ENCODE results near the gene CDH26.

The CDH26 gene

GRCh38 chr20:59988141-59988540, 29.9 kb downstream of the CDH26 start:
- Histone ChIP-seq H3K79me2 (ENCODE audit: insufficient read depth, low read length) (no peaks in the 10 kb centered on the region), H3K27ac (ENCODE audit: low read length) (no peak overlapping the region), H4K20me1 (ENCODE audit: insufficient read depth, low read length) (no peaks in the 10 kb centered on the region), H3K4me2 (ENCODE audit: insufficient read depth, low read length) (no peak overlapping the region), H3K36me3 (ENCODE audit: insufficient read depth, low read length) (no peaks in the 10 kb centered on the region), H3K4me3 (ENCODE audit: low read depth in 1 of 2, low read length in 2 of 2) (no peak overlapping the region), H3K4me1 (ENCODE audit: insufficient read depth, low read length) (0 out of 2 replicates have a peak, but pooled peaks cover 6% of the 10 kb centered on the region), H3K27me3 (ENCODE audit: insufficient read depth, low read length, poor library complexity) (no peaks in the 10 kb centered on the region), H3K9ac (ENCODE audit: low read depth, low read length) (no peak overlapping the region), H2AFZ (ENCODE audit: low read depth, low read length) (no peak overlapping the region), H3K9me3 (ENCODE audit: insufficient read depth, low read length, severe bottlenecking) (no peaks in the 10 kb centered on the region)
- TF ChIP-seq EZH2 (IDR thresholded peaks at IDR 0.05; ENCODE audit: borderline replicate concordance, low read depth, low read length, severe bottlenecking), result no peak
- no peak for TF ChIP-seq CTCF (IDR thresholded peaks at IDR 0.05; ENCODE audit: borderline replicate concordance, extremely low read depth, low read length, poor library complexity, severe bottlenecking)
- no peak for ATAC-seq (ENCODE audit: insufficient read depth, low read depth)
- DNase-seq, result no peak

- Histone ChIP-seq H3K4me2 (ENCODE audit: insufficient read depth, low read length) (no peak overlapping the region), H4K20me1 (ENCODE audit: insufficient read depth, low read length) (no peaks in the 10 kb centered on the region), H3K36me3 (ENCODE audit: insufficient read depth, low read length) (no peaks in the 10 kb centered on the region), H2AFZ (ENCODE audit: low read depth, low read length) (no peak overlapping the region), H3K79me2 (ENCODE audit: insufficient read depth, low read length) (no peaks in the 10 kb centered on the region), H3K9me3 (ENCODE audit: insufficient read depth, low read length, severe bottlenecking) (no peaks in the 10 kb centered on the region), H3K27me3 (ENCODE audit: insufficient read depth, low read length, poor library complexity) (no peaks in the 10 kb centered on the region), H3K27ac (ENCODE audit: low read length) (no peak overlapping the region), H3K9ac (ENCODE audit: low read depth, low read length) (no peak overlapping the region), H3K4me1 (ENCODE audit: insufficient read depth, low read length) (0 out of 2 replicates have a peak, but pooled peaks cover 6% of the 10 kb centered on the region), H3K4me3 (ENCODE audit: low read depth in 1 of 2, low read length in 2 of 2) (no peak overlapping the region)
- ATAC-seq (ENCODE audit: insufficient read depth, low read depth) (peak; percentile 37; the same call in 1 of the 3 replicates), DNase-seq (no peak)
- TF ChIP-seq EZH2 (IDR thresholded peaks at IDR 0.05; ENCODE audit: borderline replicate concordance, low read depth, low read length, severe bottlenecking), result no peak
- peak; percentile 56 for TF ChIP-seq CTCF (IDR thresholded peaks at IDR 0.05; ENCODE audit: borderline replicate concordance, extremely low read depth, low read length, poor library complexity, severe bottlenecking)
Observed at GRCh38 chr20:59992526-59993084, 34.4 kb downstream of the CDH26 start.

- Histone ChIP-seq H3K4me3 (ENCODE audit: low read depth in 1 of 2, low read length in 2 of 2) (no peak overlapping the region), H3K4me2 (ENCODE audit: insufficient read depth, low read length) (no peak overlapping the region)
Observed at GRCh38 chr20:59993736-59994430, 35.7 kb downstream of the CDH26 start.

More at GRCh38 chr20:59993736-59994430, 35.7 kb downstream of the CDH26 start:
- DNase-seq (no peak), ATAC-seq (ENCODE audit: insufficient read depth, low read depth) (no peak)
- Histone ChIP-seq H3K27me3 (ENCODE audit: insufficient read depth, low read length, poor library complexity) (peaks cover 4% of the 10 kb centered on the region), H3K27ac (ENCODE audit: low read length) (no peak overlapping the region), H4K20me1 (ENCODE audit: insufficient read depth, low read length) (no peaks in the 10 kb centered on the region), H3K36me3 (ENCODE audit: insufficient read depth, low read length) (no peaks in the 10 kb centered on the region), H3K9me3 (ENCODE audit: insufficient read depth, low read length, severe bottlenecking) (no peaks in the 10 kb centered on the region), H3K79me2 (ENCODE audit: insufficient read depth, low read length) (no peaks in the 10 kb centered on the region), H3K4me1 (ENCODE audit: insufficient read depth, low read length) (no peaks in the 10 kb centered on the region), H3K9ac (ENCODE audit: low read depth, low read length) (no peak overlapping the region), H2AFZ (ENCODE audit: low read depth, low read length) (no peak overlapping the region)
- TF ChIP-seq EZH2 (IDR thresholded peaks at IDR 0.05; ENCODE audit: borderline replicate concordance, low read depth, low read length, severe bottlenecking), result no peak
- TF ChIP-seq CTCF (IDR thresholded peaks at IDR 0.05; ENCODE audit: borderline replicate concordance, extremely low read depth, low read length, poor library complexity, severe bottlenecking), result no peak

Data from DND-41 (cell line).